Amygdala (tissue), 56 donors: ENCODE data around the gene GTF2IRD1.
"Not testable (repeated sequence)": the region's sequence is repeated elsewhere in the genome, so short reads cannot be mapped to it uniquely, and the experiment has no call there.

Source experiments
- DNase-seq, 56 donors: peaks; one replicate each; lab custom pipeline; 2025; lab: John Stamatoyannopoulos, UW

GTF2IRD1 gene

DNA sequence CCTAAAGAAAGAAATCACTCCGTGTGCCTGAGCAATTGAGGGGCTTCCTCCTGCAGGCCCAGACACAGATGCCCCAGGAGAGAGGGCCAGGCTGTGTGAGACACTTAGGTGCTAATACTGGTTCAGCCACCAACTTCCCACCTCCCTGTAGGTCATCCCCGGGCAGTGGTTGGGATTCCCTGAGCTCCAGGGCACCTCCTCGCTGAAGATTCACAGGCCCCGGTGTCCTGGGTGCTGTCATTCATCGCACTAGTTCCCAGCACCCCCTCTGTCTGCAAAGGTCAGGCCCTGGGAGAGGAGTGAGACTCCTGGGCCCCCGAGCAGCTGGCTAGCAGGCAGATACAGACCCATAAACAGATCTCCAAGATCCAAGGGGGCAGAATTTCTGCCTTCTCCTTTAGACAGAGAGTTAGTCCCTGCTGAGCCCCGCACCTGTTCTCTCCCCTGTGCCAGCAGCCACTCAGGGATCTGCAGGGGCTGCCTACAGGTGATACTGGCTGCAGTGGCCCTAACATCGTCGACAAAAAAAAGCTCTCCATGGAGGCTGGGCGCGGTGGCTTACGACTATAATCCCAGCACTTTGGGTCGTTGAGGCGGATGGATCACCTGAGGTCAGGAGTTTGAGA is 165.6 kb downstream of the GTF2IRD1 start:
- no peak for DNase-seq

DNA sequence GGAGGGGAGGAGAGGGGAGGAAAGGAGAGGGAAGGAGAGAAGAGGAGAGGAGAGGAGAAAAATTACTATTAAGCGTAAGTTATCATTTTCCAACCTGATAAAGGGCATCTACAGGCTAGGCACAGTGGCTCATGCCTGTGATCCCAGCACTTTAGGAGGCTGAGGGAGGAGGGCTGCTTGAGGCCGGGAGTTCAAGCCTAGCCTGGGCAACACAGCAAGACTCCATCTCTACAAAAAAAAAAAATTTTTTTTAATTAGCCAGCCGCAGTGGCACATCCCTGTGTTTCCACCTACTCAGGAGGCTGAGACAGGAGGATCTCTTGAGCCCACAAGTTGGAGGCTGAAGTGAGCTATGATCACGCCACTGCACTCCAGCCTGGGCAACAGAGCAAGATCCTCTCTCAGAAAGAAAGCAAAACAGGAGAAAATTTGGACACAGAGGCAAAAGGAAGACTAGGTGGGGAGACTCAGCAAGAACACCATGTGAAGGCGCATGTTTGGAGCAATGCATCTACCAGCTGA is 168.6 kb downstream of the GTF2IRD1 start:
- no peak for DNase-seq

- no peak for DNase-seq
These were observed 169.4 kb downstream of the GTF2IRD1 start for GRCh38 chr7:74623135-74623534.

DNA sequence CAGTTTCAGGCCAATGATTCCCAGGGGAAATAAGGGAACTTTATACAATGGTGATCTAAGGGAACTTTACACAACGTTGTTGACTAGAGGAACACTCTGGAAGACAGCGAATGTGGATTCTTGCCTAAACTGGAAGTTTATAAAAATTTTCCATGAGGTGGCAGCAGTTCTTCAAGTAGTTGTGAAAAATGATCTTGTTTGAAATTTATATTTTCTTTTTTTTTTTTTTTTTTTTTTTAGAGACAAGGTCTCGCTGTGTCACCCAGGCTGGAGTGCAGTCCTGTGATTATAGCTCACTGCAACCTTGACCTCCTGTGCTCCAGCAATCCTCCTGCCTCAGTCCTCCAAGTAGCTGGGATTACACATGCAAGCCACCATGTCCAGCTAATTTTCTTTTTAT is 171.7 kb downstream of the GTF2IRD1 start:
- DNase-seq = no peak

- DNase-seq = peak in 13 of 56 donors; percentile 4 to 82 (median 15)
These were observed 174.1 kb downstream of the GTF2IRD1 start for GRCh38 chr7:74627661-74628411.

- no peak for DNase-seq
These were observed 178.8 kb downstream of the GTF2IRD1 start for GRCh38 chr7:74632505-74632904.

DNA sequence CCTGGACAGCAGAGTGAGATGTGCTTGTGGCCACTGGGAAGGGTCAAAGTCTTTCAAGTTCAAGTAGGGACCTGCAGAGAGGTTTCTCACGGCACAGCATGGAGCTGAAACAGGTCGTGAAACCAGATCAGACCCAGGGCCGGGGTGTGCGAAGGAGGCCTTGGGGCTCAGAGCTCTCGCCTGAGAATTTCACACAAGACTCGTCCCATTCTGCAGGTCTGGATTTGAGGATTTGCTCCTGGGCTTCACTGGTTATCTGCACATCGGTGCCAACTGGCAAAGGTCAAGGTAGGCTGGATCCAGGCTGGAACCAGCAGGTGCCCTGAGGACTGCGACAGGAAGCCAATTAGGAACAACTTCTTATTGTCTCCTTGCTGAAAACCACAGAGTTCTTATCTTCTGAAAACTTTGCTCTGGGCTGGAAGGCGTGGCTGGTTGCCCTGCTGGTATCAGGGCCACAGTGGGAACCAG is 179.8 kb downstream of the GTF2IRD1 start:
- DNase-seq = no peak

DNA sequence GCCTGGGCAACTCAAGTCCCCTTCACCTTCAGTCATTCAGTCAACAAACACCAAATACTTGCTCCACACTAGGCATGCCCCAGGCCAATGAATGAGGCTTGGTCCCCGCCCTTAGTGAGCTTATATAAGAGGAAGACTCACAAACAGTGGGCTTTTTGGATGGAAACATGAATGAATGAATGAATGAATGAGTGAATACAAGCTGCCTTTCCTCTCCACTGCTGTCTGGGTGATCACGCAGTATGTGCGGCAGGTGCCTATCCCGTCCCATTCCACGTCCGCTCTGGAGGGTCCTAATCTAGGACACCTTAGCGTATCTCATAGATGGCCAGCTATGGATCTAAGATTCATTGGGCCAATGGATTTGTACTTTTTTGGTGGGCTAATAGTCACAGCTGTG is 184.0 kb downstream of the GTF2IRD1 start:
- DNase-seq = no peak

GRCh38 chr7:74650055-74650454 is 196.3 kb downstream of the GTF2IRD1 start:
- DNase-seq = peak in 7 of 56 donors; percentile 5 to 54 (median 19)

DNA sequence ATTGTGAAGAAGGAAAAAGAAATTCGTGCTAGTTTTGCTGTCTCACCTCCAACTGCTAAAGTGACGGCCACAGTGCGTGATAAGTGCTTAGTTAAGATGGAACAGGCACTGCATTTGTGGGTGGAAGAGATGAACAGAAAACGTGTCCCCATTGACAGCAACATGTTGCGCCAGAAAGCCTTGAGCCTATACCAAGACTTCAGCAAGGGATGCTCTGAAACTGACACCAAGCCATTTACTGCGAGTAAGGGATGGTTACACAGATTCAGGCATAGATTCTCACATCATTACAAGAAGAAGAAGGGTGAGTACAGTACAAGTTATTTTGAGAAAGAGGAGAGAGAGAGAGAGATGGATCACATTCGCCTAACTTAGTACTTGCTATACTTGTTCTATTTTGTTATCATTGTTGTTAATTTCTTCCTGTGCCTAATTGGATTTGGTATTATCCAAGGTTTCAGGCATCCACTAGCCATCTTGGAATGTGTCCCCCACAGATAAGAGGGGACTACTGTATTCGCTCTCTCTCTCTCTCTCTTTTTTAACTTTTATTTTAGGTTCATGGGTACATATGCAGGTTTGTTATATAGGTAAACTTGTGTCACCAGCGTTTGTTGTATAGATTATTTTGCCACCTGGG is 196.9 kb downstream of the GTF2IRD1 start:
- not testable (repeated sequence) for DNase-seq

GRCh38 chr7:74651133-74651504 is 197.4 kb downstream of the GTF2IRD1 start:
- not testable (repeated sequence) for DNase-seq
